Dedifferentiated amniotic fluid mesenchymal stem cell (primary cell): ENCODE measurements around the gene ZP1.
A peak's percentile ranks its signal among the peaks of the same experiment; 100 is the strongest.

Source experiments
- DNase-seq: peaks from one replicate; pipeline ENCODE4 v3.0.0-alpha.2; 2016; ENCODE audit errors: extremely low spot score

Gene ZP1

DNA sequence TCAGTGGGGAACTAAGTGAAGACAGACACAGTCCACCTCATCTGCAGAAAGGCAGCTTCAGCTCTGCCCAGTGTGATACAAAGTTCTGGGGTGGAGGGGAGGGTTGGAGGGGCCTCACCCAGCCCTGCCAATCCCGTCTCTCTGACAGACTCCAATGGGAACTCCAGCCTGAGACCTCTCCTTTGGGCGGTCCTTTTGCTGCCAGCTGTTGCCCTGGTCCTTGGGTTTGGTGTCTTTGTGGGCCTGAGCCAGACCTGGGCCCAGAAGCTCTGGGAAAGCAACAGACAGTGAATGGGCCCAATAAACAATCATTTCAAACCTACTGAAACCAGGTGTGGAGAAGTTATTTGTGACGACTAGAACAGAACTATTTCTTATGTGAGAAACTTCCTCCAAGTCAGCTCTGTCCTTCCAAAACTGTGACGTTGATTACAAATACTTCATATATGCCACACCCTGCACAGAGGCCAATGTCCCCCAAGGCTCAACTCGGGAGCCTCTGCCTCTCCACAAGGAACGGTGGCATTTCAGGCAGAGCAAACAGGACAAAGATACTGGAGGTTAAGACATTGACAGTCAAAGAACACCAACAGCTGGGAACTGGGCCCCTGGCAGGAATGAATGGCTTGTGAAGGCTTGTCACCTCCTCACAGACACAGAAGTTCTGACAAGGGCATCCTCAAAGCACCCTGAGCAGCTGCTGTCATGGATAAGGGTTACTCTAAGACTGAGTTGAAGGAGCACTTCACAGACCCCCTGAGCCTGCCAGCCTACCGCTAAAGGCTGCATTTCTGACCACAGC lies 8.2 kb downstream of the ZP1 start:
- DNase-seq, result no peak

DNA sequence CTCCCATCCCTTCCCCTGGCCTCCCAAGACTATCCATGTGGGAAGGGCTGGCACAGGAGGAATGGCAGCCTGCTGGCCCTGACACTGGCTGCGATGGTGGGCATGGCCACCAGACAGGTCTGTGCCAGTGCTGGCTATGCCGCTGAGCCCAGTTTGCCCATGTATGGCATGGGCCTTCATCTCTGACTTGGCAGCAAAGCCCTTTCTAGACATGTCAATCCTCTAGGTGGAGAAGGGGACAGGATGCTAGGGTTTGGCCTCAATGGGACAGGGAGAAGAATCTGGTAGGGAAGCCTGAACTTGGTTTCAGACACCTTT lies 8.8 kb downstream of the ZP1 start:
- DNase-seq, result no peak

DNA sequence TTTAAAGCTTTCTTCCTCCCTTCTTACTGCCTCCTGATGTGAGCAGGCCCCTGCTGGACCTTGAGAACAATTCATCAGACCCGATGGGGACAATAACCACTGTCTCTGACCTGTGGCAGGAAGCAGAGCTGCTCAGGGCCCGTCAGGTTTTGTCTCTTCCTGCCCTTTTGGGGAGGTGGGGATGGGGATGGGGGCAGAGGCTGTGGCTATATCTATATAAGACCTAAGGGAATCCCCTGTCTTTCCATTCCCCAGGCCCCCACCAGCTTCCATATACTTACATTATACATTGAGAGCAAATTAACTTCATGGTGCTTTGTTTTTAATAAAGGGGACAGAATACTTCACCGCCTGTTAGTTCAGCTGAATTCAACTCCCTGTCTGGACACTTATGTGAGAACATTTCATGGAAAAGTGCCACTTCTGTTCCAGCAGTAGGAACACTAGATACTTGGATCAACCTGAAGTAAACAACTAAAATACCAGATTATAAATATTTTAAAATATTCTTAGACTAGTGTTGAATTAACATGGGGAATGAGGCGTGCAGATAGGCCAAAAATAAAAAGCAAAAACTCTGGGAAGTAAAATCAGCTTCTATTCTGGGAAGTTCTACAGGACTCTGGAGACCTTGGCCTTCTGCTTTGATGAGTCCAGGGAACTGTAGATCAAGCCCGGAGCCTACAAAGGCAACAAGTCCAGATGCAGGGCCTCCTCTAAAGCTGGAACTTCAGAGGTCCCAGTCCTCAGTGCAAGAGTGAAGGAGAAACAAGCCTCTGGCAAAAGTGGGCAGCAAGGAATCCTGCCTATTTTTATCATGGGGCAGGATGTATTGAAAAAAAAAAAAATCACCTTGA lies 11.1 kb downstream of the ZP1 start:
- DNase-seq, result no peak

DNA sequence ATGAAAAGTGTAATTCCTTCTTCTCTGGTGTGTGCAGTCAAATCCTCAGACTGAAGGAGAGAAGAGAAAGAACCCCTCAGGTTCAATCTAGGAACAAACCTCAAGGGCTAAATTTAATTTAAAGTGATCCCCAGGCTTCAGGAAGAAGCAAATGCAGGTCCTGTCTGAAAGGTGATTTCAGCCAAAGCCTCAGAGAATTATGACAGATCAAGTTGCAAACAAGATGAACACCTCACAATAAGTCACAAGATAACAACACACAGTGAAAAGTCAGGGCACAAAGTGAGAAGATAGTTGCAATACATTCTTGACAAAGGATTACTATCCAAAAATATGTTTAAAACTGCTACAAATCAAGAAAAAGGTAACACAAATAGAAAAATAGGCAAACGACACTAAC lies 11.8 kb downstream of the ZP1 start:
- DNase-seq, result no peak

- no peak for DNase-seq
Measured at GRCh38 chr11:60879971-60880588, 12.7 kb downstream of the ZP1 start.

DNA sequence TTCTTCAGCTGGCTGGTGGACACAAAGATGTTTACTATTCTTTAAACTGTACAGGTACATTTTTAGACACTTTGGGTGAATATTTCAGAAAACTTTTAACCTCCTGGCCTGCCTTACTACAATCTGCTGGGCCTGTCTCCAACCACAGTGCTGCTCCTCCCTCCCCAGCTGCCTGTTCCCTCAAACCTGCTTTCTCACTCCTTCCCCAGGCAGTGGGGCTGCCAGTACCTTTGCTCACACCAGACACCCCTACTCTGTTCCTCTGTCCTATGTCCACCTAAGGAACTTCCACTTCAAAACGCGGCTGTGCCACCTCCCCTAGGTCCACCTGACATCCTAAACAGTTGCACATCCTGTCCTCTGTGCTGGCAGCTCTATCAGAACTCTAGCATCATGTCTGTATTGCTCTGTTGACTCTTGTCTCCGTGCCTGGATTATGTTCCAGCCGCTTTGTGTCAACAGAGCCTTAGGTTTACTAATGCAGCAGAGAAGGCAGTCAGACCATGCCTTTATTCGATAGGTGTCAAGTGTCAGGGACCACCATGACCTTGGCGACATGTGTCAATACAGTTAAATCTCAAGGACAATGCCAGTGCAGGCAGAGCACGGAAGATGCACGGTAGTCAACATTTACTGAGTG lies 13.4 kb downstream of the ZP1 start:
- DNase-seq, result no peak

- DNase-seq, result no peak
Measured at GRCh38 chr11:60887556-60887955, 20.2 kb downstream of the ZP1 start.

GRCh38 chr11:60889869-60890311 lies 22.5 kb downstream of the ZP1 start:
- DNase-seq, result no peak

GRCh38 chr11:60890696-60891095 lies 23.4 kb downstream of the ZP1 start:
- no peak for DNase-seq

- DNase-seq, result no peak
Measured at GRCh38 chr11:60891103-60891741, 23.9 kb downstream of the ZP1 start.

DNA sequence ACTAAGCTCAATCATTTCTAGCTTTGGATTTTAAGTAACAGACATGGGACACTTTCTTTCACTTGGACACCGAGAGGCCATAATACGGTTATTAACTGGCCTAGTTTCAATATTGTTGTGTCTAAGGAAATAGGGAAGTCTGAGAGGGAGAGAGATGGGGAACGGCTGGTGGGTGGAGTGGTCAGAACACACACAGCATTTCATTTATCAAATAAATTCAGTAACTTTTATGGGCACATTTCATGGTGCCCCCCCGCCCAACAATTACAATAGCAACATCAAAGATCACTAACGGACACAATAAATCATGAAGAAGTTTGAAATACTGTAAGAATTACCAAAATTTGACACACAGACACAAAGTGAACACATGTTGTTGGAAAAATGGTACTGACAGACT lies 28.3 kb downstream of the ZP1 start:
- DNase-seq, result no peak

- no peak for DNase-seq
Measured at GRCh38 chr11:60897496-60897895, 30.2 kb downstream of the ZP1 start.

DNA sequence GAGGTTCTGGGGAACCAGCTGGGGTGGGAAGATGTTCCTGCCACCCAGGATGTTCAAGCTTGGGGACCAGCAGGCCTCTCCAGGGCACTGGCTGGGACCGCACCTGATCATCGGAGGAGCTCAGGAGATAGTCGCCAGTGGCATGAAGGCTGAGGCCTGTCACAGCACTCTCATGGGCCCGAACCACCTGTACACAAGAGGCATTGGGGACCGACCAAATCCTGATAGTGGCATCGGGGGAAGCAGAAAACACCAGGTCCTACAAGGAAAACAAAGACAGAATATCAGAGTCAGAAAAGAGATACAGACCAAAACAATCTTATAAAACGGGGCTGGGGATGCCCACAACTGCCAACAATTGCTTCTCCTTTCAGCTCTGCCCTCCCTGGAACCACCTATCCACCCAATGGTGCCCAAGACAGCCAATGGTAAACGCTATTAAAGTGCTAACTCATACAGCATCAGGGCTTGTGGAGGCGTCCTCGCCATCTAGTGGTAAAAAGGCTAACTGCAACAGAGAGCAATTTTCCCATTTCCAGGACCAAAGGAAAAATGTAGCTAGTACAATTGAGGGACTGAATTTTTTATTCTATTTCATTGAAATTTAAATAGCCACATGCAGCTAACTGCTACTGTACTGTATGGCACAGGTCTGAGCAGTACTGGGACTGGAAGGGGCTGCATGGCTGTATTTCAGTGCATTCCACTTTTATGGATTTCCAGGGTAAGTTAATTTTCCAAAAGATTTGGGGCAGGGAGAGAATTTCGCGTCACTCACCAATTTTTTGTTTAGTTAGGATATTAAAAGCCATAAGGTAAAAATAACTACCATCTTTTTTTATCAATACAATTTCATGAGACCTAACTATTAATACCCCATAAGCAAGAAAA lies 31.9 kb downstream of the ZP1 start:
- peak; percentile 81 for DNase-seq

- no peak for DNase-seq
Measured at GRCh38 chr11:60899977-60900376, 32.6 kb downstream of the ZP1 start.

GRCh38 chr11:60900673-60901404 lies 33.5 kb downstream of the ZP1 start:
- no peak for DNase-seq

- DNase-seq, result no peak
Measured at GRCh38 chr11:60902625-60903024, 35.3 kb downstream of the ZP1 start.

DNA sequence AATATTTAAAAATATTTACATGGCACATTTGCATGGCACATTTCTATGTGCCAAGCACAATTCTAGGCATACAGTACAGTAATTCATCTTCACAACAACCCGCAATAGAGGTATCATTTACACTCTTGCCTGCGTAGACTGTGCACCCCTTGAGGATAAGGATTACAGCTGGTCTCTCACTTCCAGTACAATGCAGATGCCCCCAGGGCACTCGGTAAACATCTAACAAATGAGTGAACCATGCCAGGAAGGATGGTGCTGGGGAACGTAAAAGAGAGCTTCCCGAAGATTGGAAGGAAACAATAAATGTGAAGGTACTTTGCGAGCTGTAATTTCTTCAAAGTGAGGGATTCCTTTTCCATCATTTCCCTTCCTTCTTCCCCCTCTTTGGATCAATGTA lies 37.7 kb downstream of the ZP1 start:
- DNase-seq, result no peak

DNA sequence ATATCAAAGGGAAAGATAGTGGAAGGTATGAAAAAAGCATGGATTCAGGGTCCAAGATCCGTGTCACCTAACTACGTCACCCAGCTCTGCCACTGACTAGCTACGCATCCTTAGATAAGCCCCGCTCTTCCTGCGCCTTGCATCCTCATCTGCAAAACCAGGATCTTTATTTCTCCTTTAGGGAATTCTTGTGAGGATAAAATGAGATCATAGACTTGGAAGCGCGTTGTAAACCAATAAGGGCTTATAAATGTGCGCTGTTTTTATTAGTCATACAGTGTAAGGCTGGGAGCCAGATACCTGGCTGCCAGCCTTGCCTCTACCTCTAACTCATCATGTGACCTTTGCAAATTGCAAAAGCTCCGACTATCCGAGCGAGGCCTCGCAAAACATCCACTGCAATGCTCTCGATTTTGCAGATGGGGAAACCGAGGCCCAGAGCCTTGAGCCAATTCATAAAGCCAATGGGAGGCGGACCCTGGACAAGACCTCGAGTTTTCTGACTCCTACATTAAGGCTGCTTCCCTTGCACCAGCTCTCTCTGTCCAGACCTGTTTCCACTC lies 38.3 kb downstream of the ZP1 start:
- DNase-seq, result no peak

DNA sequence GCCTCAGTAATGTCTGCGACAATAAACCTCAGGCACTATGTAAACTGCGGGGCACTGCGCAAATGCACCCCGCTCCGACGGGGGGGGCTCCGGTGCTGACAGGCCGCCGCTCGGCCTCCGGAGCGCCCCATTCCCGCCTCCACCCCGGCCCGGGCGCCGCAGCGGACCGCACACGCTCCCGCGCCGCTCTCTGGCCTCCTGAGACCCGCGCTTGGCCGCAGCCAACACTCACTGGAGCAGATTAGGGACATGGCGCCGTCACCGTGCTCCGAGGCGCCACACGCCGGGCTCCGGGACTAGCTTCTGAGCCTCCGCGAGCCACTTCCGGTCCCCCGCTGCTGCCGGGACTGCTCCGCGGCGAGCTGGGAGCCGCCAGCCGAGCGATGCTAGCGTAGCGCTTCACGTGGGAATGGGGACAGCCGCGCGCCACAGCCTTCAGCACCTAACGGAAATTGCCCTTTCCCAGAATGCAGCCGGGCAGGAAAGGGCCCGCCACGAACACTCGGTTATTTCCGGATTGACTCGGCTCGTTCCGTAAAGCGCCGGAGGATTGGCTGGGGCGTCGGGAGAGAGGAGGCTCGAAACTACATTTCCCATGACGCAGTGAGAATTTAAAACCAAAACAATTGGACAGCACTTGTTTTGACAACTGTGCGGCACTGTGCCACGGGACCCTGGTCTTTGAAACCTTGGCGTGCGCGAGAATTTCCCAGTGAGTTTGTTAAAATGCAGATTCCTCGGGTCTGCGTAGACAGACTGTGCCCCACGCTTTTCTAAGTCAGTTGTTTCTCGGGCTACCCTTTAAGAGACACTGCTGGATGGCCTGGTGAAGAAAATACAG lies 39.0 kb downstream of the ZP1 start, which contains the start of gene PRPF19:
Gene PRPF19, minus strand, starts transcription at position 454 of the 841 bp plus-strand sequence. Its CDS starts 203 bp downstream, at position 251.
- peak; percentile 98 for DNase-seq
